SU-DHL-6 (cell line): Measurements from ENCODE around the gene CAP2.

Source experiments
- CTCF ChIP-seq: fragments of 200-600 bp; sonication (generic); IDR thresholded peaks from one replicate; pipeline ENCODE4 v1.5.1; 2017; ENCODE audit warnings: antibody characterized with exemption, mild to moderate bottlenecking, low read length, moderate library complexity; ENCODE audit not compliant: insufficient read depth, poor library complexity, severe bottlenecking
- EZH2phosphoT487 ChIP-seq: fragments of 200-600 bp; sonication (generic), shearing (Covaris generic); conservative IDR thresholded peaks from 2 replicates; pipeline ENCODE4 v1.6.1; 2018; ENCODE audit warnings: mild to moderate bottlenecking, antibody characterized with exemption, low read length, moderate library complexity, mixed read lengths

GRCh38 chr6:17585766-17586490 lies 192.5 kb downstream of the CAP2 start:
- TF ChIP-seq CTCF (no peak), EZH2phosphoT487 (no peak)
